Right atrium auricular region (tissue), 2 donors: ENCODE measurements around the gene SLC39A5. TPM values are rescaled to one million over a fixed set of nuclear protein-coding genes. Genes with fewer than 3 reads are reported as not detected.

Source experiments
- DNase-seq: peaks from one replicate; pipeline ENCODE4 v3.0.0-alpha.2; 2019; ENCODE audit warnings: low spot score
- H3K27ac ChIP-seq, 2 donors: fragments of 200-600 bp; sonication (generic); 1 replicate in 1 of 2; 2 replicates in 1 of 2; pipeline ENCODE4 v1.5.1; 2016 to 2019
- H3K27me3 ChIP-seq, 2 donors: fragments of 200-600 bp; sonication (generic); one replicate each; pipeline versions ENCODE4 v1.5.1 to v1.6.0; 2017 to 2019
- H3K36me3 ChIP-seq: fragments of 200-600 bp; sonication (generic); one replicate; pipeline ENCODE4 v1.5.1; 2016
- H3K4me1 ChIP-seq, 2 donors: fragments of 200-600 bp; sonication (generic); one replicate each; pipeline versions ENCODE4 v1.5.1 to v1.6.0; 2017 to 2019
- H3K4me3 ChIP-seq, 2 donors: fragments of 200-600 bp; sonication (generic); 1 replicate in 1 of 2; 2 replicates in 1 of 2; pipeline ENCODE4 v1.5.1; 2017 to 2019; ENCODE audit warnings: mild to moderate bottlenecking in 1 of 2, moderate library complexity in 1 of 2
- H3K9me3 ChIP-seq, 2 donors: fragments of 200-600 bp; sonication (generic); one replicate each; pipeline ENCODE4 v1.5.1; 2019
- total RNA-seq, 2 donors: library from RNA; depleted of rRNA; stranded (reverse); fragments of >200 nt; gene quantifications; one replicate each; pipeline ENCODE4 v1.1.0, GENCODE V29; 2016
- TF ChIP-seq, protein P1 (sequence below), 2 donors: fragments of 200-600 bp; sonication (generic); IDR thresholded peaks; one replicate each; pipeline ENCODE4 v1.5.1; 2019; ENCODE audit warnings: antibody characterized with exemption in 2 of 2

The SLC39A5 gene
- total RNA-seq, 2 donors from 2014 or later: not detected

DNA sequence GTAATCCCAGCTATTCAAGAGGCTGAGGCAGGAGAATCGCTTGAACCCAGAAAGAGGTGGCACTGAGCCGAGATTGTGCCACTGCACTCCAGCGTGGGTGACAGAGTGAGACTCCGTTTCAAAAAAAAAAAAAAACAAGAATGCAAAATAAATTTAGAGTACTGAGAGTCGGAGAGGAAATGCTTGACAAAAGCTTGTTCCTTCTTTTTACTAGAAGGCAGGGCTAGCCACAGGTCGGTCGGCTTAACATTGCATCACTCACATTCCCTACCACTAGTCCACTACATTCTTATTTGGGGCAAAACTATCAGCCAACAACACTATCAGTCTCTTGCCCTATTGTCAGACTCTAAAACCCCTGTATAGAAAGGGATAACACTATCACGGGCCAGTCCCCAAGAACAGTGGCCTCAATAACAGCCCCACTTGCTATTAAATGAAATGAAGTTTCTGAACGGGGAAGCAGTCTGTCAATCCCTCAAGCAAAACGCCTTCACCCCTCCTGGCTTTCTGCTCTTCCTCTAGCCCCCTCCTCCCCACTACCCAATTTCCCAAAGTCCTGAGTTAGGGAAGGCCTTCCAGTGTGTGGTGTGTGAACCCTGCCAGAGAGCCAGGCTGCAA is 9.1 kb upstream of the SLC39A5 start:
- TF ChIP-seq, protein P1, sequence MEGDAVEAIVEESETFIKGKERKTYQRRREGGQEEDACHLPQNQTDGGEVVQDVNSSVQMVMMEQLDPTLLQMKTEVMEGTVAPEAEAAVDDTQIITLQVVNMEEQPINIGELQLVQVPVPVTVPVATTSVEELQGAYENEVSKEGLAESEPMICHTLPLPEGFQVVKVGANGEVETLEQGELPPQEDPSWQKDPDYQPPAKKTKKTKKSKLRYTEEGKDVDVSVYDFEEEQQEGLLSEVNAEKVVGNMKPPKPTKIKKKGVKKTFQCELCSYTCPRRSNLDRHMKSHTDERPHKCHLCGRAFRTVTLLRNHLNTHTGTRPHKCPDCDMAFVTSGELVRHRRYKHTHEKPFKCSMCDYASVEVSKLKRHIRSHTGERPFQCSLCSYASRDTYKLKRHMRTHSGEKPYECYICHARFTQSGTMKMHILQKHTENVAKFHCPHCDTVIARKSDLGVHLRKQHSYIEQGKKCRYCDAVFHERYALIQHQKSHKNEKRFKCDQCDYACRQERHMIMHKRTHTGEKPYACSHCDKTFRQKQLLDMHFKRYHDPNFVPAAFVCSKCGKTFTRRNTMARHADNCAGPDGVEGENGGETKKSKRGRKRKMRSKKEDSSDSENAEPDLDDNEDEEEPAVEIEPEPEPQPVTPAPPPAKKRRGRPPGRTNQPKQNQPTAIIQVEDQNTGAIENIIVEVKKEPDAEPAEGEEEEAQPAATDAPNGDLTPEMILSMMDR (IDR thresholded peaks at IDR 0.05): no peak
- no peaks in the 10 kb centered on the region for H3K9me3 ChIP-seq
- peaks cover 0 to 52% of the 10 kb centered on the region in 2 donors for H3K4me1 ChIP-seq
- no peaks in the 10 kb centered on the region for H3K27me3 ChIP-seq
- H3K36me3 ChIP-seq: peaks cover 10% of the 10 kb centered on the region
- peak overlapping the region; percentile 97 to 98 for H3K27ac ChIP-seq
- DNase-seq: no peak
- H3K4me3 ChIP-seq: peak overlapping the region; percentile 81 to 85

DNA sequence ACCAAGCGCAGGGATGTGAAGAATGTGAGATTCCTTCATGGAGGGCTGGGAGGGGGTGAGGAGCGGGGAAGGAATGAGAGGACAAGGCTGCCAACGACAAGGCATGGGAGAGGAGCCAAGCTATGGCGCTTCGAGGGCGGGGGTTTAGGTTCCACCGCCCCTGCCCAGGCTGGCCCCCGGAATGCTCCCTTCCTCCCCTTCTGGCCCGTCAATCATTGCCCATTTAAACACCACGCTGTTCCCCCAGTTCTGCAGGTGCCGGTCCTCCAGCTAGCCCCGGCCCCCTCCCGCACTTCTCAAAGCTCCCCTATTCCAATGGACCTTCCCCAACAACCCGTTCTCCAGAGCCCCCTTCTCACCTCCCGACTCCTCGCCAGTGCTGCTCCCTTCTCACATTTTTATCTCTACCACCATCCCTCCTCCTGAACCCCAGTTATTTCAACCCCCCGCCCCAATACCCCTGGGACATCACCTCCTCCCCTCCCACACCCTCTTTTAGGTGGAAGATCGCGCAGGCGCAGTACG is 8.6 kb upstream of the SLC39A5 start:
- Histone ChIP-seq H3K27me3 (no peaks in the 10 kb centered on the region), H3K4me1 (peaks cover 0 to 52% of the 10 kb centered on the region in 2 donors)

DNA sequence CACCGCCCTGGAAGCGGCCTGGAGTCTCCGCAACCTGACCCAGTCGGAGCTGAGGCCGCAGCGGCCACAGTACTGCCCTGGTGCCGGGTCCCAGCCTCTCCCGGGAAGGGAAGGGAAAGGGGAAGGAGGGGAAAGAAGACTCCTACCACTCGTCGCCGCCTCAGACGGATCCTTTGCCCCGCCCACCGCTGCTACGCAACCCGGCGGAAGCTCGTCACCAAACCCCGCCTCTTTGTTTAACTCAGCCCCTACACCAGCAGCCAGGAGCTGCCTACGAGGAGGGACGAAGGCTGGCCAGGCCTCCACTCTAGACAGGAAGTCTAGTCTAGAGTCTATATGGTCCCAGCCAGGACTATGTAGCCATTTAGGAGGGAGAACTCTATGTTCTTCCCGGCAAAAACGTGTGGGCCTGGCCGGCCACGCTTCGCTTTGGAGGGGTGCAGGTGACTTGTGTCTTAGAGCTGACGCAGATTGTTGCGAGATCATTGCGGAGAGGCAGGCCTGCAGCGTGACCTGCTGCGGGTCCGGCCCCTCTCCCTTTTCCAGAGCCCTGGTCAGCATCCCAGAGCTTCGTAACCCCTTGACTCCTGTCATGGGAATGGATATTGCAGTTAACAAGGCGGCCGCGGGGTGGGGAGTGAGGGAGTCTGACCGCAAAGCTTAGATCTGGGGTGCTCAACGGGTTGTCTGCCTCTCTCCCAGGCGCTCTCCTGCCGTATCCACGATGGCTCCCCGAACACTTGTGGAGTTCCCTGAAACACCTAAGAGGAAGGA is 7.9 kb upstream of the SLC39A5 start, which contains the start of gene RNF41:
Gene RNF41, minus strand, starts transcription at position 166 of the 774 bp plus-strand sequence. CDS start 7,875 bp downstream, outside the sequence.
- Histone ChIP-seq H3K4me3 (peak within 1 kb of the TSS; percentile 81 to 85), H3K36me3 (peaks cover 5% of the 10 kb centered on the region), H3K27me3 (no peaks in the 10 kb centered on the region), H3K4me1 (peaks cover 0 to 52% of the 10 kb centered on the region in 2 donors), H3K27ac (peak within 1 kb of the TSS; percentile 97 to 98), H3K9me3 (no peaks in the 10 kb centered on the region)
- peak; percentile 98 for DNase-seq
- TF ChIP-seq, protein P1 (IDR thresholded peaks at IDR 0.05): no peak

More for the DNA sequence above, 8.6 kb upstream of the SLC39A5 start:
- Histone ChIP-seq H3K4me3 (peak overlapping the region; percentile 81 to 85), H3K36me3 (peaks cover 8% of the 10 kb centered on the region), H3K9me3 (no peaks in the 10 kb centered on the region), H3K27ac (peak overlapping the region; percentile 97 to 98)
- TF ChIP-seq, protein P1 (IDR thresholded peaks at IDR 0.05): no peak
- no peak for DNase-seq

DNA sequence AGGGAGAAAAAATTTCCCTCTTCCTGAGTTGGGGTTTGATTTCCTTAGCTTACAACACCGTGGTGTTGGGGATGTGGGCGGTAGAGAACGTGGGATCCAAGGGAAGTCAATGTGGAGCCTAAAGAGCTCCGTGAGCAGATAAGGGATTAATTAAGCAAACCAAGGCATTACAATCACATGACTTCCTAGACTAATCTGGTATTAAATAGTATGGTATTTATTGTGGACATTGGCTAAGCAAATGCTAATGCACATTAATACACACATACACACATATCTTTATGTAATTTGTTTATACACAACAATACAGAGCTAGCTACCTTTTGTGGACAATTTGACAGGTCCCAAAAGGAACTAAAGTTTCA is 7.3 kb upstream of the SLC39A5 start:
- DNase-seq: no peak
- Histone ChIP-seq H3K27ac (peak overlapping the region; percentile 97 to 98), H3K36me3 (peaks cover 5% of the 10 kb centered on the region), H3K4me3 (peak overlapping the region; percentile 81 to 85), H3K27me3 (no peaks in the 10 kb centered on the region), H3K9me3 (no peaks in the 10 kb centered on the region), H3K4me1 (peaks cover 0 to 52% of the 10 kb centered on the region in 2 donors)
- TF ChIP-seq, protein P1 (IDR thresholded peaks at IDR 0.05): no peak

DNA sequence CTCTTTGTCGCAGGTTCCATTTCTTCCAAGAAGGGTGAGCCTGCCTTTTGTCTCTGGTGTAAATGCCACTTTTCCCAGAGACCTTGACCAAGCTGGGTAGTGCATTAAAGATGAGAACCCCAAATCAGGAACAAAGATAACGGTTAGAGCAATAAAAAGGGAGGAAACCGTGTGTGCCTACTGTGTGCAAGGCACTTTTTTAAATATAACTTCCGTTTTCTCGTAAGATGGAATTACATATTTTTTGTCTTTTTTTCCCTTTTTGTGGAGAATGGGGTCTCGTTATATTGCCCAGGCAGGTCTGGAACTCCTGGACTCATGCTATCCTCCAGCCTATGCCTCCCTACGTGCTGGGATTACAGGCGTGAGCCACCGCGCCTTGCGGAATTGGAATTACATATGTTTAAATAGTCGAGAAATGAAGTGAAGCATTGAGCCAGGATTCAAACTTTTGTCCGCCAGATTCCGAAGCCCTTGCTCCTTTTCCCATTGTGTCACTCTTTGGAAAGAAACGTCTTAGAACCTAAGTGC is 6.2 kb upstream of the SLC39A5 start:
- DNase-seq: no peak
- Histone ChIP-seq H3K27ac (peak overlapping the region; percentile 80 to 98), H3K27me3 (no peaks in the 10 kb centered on the region), H3K4me3 (peak overlapping the region; percentile 11 to 68), H3K36me3 (peaks cover 7% of the 10 kb centered on the region), H3K9me3 (no peaks in the 10 kb centered on the region), H3K4me1 (peaks cover 0 to 52% of the 10 kb centered on the region in 2 donors)
- TF ChIP-seq, protein P1 (IDR thresholded peaks at IDR 0.05): no peak
